ENCODE data around the gene MAGI1. TPM values are rescaled to one million over a fixed set of nuclear protein-coding genes. Genes with fewer than 3 reads are reported as not detected.

The MAGI1 gene
- total and polyA plus RNA-seq, 4 donors, result 9.9 to 88.1 (median 24.6) TPM

DNA sequence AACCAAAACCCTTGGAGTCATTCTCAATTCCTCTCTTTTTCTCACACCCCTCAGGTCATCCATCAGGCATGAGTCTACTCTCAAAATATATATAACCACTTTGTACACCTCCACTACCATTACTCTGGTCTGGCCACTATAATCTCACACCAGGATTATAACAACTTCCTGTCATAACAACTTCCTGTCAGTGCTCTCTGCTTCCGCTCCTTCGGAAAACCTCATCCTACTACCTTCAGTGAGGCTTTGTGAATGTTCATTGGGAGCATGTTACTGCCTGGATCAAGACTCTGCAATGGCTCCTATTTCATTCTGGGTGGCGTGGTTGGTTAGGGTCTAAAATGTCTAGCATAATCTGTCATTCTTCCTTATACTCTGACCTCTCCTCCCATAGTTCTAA is 447.4 kb downstream of the MAGI1 start:
- 84 to 93% methylated on average over 3 of the region's 3 CpGs for whole genome bisulfite sequencing, 2 donors
- H3K4me3 ChIP-seq, result no peak overlapping the region
- H3K36me3 ChIP-seq (ENCODE audit: control insufficient read depth in 4 of 4, insufficient read depth in 4 of 4, low read length in 4 of 4), result no peaks in the 10 kb centered on the region
- TF ChIP-seq CTCF (IDR thresholded peaks at IDR 0.05; ENCODE audit: control extremely low read depth, extremely low read depth), result no peak
- H3K27me3 ChIP-seq (ENCODE audit: control insufficient read depth in 3 of 3, insufficient read depth in 3 of 3, low read length in 2 of 3), result peaks cover 0 to 2% (median 0%) of the 10 kb centered on the region in 3 donors
- H3K9ac ChIP-seq (ENCODE audit: insufficient read depth in 1 of 2, low read length in 2 of 2), result no peak overlapping the region
- H3K4me1 ChIP-seq (ENCODE audit: control insufficient read depth in 5 of 5, insufficient read depth in 5 of 5, low read length in 5 of 5), result peaks cover 0 to 33% (median 3%) of the 10 kb centered on the region in 5 donors
- DNase-seq, result no peak
- H3K9me3 ChIP-seq (ENCODE audit: control insufficient read depth in 4 of 4, insufficient read depth in 3 of 4, low read length in 3 of 4), result no peaks in the 10 kb centered on the region
- ATAC-seq (ENCODE audit: insufficient read depth, low FRiP score), result no peak
- no peak overlapping the region for H3K27ac ChIP-seq (ENCODE audit: low read depth in 1 of 2, low read length in 1 of 2)

GRCh38 chr3:65588884-65589283 is 449.8 kb downstream of the MAGI1 start:
- DNase-seq, result no peak
- Histone ChIP-seq H3K36me3 (ENCODE audit: control insufficient read depth in 4 of 4, insufficient read depth in 4 of 4, low read length in 4 of 4) (no peaks in the 10 kb centered on the region), H3K4me1 (ENCODE audit: control insufficient read depth in 5 of 5, insufficient read depth in 5 of 5, low read length in 5 of 5) (peaks cover 0 to 27% (median 0%) of the 10 kb centered on the region in 5 donors), H3K27me3 (ENCODE audit: control insufficient read depth in 3 of 3, insufficient read depth in 3 of 3, low read length in 2 of 3) (no peaks in the 10 kb centered on the region), H3K27ac (ENCODE audit: low read depth in 1 of 2, low read length in 1 of 2) (no peak overlapping the region), H3K9ac (ENCODE audit: insufficient read depth in 1 of 2, low read length in 2 of 2) (no peak overlapping the region), H3K4me3 (no peak overlapping the region), H3K9me3 (ENCODE audit: control insufficient read depth in 4 of 4, insufficient read depth in 3 of 4, low read length in 3 of 4) (no peaks in the 10 kb centered on the region)
- TF ChIP-seq CTCF (IDR thresholded peaks at IDR 0.05; ENCODE audit: control extremely low read depth, extremely low read depth), result no peak
- ATAC-seq (ENCODE audit: insufficient read depth, low FRiP score), result no peak
- WGBS, 2 donors, result 72 to 78% methylated on average over 3 of the region's 3 CpGs

DNA sequence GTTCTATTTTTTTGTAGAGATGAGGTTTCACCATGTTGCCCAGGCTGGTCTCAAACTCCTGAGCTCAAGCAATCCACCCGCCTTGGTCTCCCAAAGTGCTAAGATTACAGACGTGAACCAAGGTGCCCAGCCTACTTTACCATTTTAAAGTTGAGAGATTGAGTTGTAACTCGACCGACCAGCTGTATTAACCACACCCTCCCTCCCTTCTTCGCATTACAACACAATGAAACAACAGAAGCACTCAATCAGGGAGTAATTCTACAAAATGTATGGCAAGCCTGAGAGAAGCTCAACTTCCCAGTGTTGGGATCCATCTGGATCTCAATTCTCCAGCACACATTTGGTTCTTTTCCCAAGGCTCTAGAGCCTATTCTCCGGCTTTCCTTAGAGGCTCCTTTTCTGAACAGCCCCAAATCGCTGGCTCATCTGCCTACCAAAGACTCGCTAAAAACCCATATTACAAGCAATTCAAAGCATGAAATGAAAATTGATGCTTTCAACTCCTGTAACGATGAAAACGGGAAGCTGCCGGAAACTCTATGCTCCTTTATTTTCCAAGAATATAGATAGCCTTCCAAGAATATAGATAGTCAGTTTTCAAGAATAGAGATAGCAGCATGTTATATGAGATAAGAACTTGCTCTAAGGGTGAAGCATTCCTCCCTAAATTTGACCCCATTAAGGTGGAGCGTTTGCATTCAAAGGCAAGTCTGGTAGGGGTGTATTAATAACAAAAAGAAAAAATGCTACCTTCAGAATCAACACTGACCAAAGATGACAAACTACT is 450.9 kb downstream of the MAGI1 start:
- no peaks in the 10 kb centered on the region for H3K36me3 ChIP-seq (ENCODE audit: control insufficient read depth in 4 of 4, insufficient read depth in 4 of 4, low read length in 4 of 4)
- ATAC-seq (ENCODE audit: insufficient read depth, low FRiP score) (no peak), DNase-seq (no peak)
- H3K4me3 ChIP-seq, result no peak overlapping the region
- 93 to 95% methylated on average over 12 of the region's 12 CpGs for WGBS, 2 donors
- no peaks in the 10 kb centered on the region for H3K9me3 ChIP-seq (ENCODE audit: control insufficient read depth in 4 of 4, insufficient read depth in 3 of 4, low read length in 3 of 4)
- H3K9ac ChIP-seq (ENCODE audit: insufficient read depth in 1 of 2, low read length in 2 of 2), result no peak overlapping the region
- TF ChIP-seq CTCF (IDR thresholded peaks at IDR 0.05; ENCODE audit: control extremely low read depth, extremely low read depth), result no peak
- H3K27me3 ChIP-seq (ENCODE audit: control insufficient read depth in 3 of 3, insufficient read depth in 3 of 3, low read length in 2 of 3), result no peaks in the 10 kb centered on the region
- H3K27ac ChIP-seq (ENCODE audit: low read depth in 1 of 2, low read length in 1 of 2), result no peak overlapping the region
- peaks cover 0 to 27% (median 0%) of the 10 kb centered on the region in 5 donors for H3K4me1 ChIP-seq (ENCODE audit: control insufficient read depth in 5 of 5, insufficient read depth in 5 of 5, low read length in 5 of 5)

Data from lung (tissue), 12 donors.